Body of pancreas (tissue), 4 donors: ENCODE results near the gene EHMT1. TPM values are rescaled to one million over a fixed set of nuclear protein-coding genes. Genes with fewer than 3 reads are reported as not detected.

Experiments
- ATAC-seq: fragments of 150-250 bp; one replicate; pipeline ENCODE4 v1.9.1; 2016
- DNase-seq, 4 donors: peaks; one replicate each; pipeline ENCODE4 v3.0.0-alpha.2; 2019
- H3K27ac ChIP-seq, 4 donors: fragments of 200-600 bp; sonication (generic); 1 replicate in 3 of 4; 2 replicates in 1 of 4; pipeline versions ENCODE4 v1.5.1 to v1.6.1; 2016 to 2019; ENCODE audit warnings: mild to moderate bottlenecking in 1 of 4, mixed read lengths in 1 of 4, moderate library complexity in 1 of 4
- H3K27me3 ChIP-seq, 2 donors: fragments of 200-600 bp; sonication (generic); one replicate each; pipeline ENCODE4 v1.6.0; 2016; ENCODE audit warnings: mild to moderate bottlenecking in 1 of 2
- H3K36me3 ChIP-seq, 2 donors: fragments of 200-600 bp; sonication (generic); replicated peaks in 1 of 2; 2 replicates each; pipeline ENCODE4 v1.5.1; 2016; ENCODE audit warnings: low read depth in 2 of 2; ENCODE audit not compliant: insufficient read depth in 1 of 2
- H3K4me1 ChIP-seq: fragments of 200-600 bp; sonication (generic); one replicate; pipeline ENCODE4 v1.6.0; 2016
- H3K4me3 ChIP-seq, 2 donors: fragments of 200-600 bp; sonication (generic); 1 replicate in 1 of 2; 2 replicates in 1 of 2; pipeline ENCODE4 v1.5.1; 2016 to 2019
- H3K9me3 ChIP-seq, 3 donors: fragments of 200-600 bp; sonication (generic); 1 replicate in 2 of 3; 2 replicates in 1 of 3; pipeline ENCODE4 v1.5.1; 2016
- POLR2A ChIP-seq, 3 donors: fragments of 450-650 bp; IDR thresholded peaks; one replicate each; pipeline ENCODE4 v1.6.1; 2016; ENCODE audit warnings: antibody characterized with exemption in 3 of 3, mild to moderate bottlenecking in 2 of 3
- WGBS, 2 donors: methylation state at CpG; one replicate each; pipeline ENCODE4 v1.1.5; 2017; 5-methylcytosine and 5-hydroxymethylcytosine counted together
- intact Hi-C: fragments of 100-400 bp; cut with DNase I; formaldehyde crosslinking; loops from one replicate; pipeline ENCODE4 v1.15.1; 2023
- total RNA-seq, 2 donors: library from RNA; depleted of rRNA; stranded (reverse); fragments of >200 nt; gene quantifications; one replicate each; pipeline ENCODE4 v1.1.0, GENCODE V29; 2016
- TF ChIP-seq, protein P1 (sequence below), 7 experiments: fragments of 450-650 bp in 4 of 7; fragments of 200-600 bp in 3 of 7; sonication (generic) in 3 of 7; IDR thresholded peaks; one replicate each; pipeline ENCODE4 v1.5.1; 2016 to 2019; ENCODE audit warnings: antibody characterized with exemption in 7 of 7

EHMT1 gene
- total RNA-seq, 2 donors from 2014 or later, result 41.0 to 65.9 TPM

- ATAC-seq, result no peak
Observed at GRCh38 chr9:137580209-137580953, 38.4 kb upstream of the EHMT1 start.

GRCh38 chr9:137580954-137581322, 37.9 kb upstream of the EHMT1 start:
- no peak for DNase-seq
- peaks cover 29% of the 10 kb centered on the region for H3K4me1 ChIP-seq
- WGBS, 2 donors, result 81 to 94% methylated on average over 2 to 4 of the region's 4 CpGs
- no peak for ATAC-seq
- H3K27me3 ChIP-seq, result no peaks in the 10 kb centered on the region
- H3K27ac ChIP-seq, result no peak overlapping the region
- no peaks in the 10 kb centered on the region for H3K9me3 ChIP-seq
- H3K4me3 ChIP-seq, result no peak overlapping the region
- no peaks in the 10 kb centered on the region for H3K36me3 ChIP-seq
- intact Hi-C loops, result no loop called here
- TF ChIP-seq, protein P1, sequence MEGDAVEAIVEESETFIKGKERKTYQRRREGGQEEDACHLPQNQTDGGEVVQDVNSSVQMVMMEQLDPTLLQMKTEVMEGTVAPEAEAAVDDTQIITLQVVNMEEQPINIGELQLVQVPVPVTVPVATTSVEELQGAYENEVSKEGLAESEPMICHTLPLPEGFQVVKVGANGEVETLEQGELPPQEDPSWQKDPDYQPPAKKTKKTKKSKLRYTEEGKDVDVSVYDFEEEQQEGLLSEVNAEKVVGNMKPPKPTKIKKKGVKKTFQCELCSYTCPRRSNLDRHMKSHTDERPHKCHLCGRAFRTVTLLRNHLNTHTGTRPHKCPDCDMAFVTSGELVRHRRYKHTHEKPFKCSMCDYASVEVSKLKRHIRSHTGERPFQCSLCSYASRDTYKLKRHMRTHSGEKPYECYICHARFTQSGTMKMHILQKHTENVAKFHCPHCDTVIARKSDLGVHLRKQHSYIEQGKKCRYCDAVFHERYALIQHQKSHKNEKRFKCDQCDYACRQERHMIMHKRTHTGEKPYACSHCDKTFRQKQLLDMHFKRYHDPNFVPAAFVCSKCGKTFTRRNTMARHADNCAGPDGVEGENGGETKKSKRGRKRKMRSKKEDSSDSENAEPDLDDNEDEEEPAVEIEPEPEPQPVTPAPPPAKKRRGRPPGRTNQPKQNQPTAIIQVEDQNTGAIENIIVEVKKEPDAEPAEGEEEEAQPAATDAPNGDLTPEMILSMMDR (IDR thresholded peaks at IDR 0.05), result no peak
- TF ChIP-seq POLR2A (IDR thresholded peaks at IDR 0.05), result no peak

More at GRCh38 chr9:137580209-137580953, 38.4 kb upstream of the EHMT1 start:
- no peak overlapping the region for H3K4me3 ChIP-seq
- no peaks in the 10 kb centered on the region for H3K36me3 ChIP-seq
- WGBS, 2 donors, result 84 to 86% methylated on average over 11 to 23 of the region's 23 CpGs
- H3K4me1 ChIP-seq, result peaks cover 30% of the 10 kb centered on the region
- no peak for TF ChIP-seq POLR2A (IDR thresholded peaks at IDR 0.05)
- TF ChIP-seq, protein P1 (IDR thresholded peaks at IDR 0.05), result no peak
- no peaks in the 10 kb centered on the region for H3K9me3 ChIP-seq
- intact Hi-C loops, result no loop called here
- no peaks in the 10 kb centered on the region for H3K27me3 ChIP-seq
- no peak overlapping the region for H3K27ac ChIP-seq
- DNase-seq, result no peak

GRCh38 chr9:137581361-137582285, 37.2 kb upstream of the EHMT1 start:
- intact Hi-C loops, result no loop called here
- Histone ChIP-seq H3K9me3 (no peaks in the 10 kb centered on the region), H3K4me1 (peaks cover 22% of the 10 kb centered on the region), H3K27ac (no peak overlapping the region), H3K27me3 (no peaks in the 10 kb centered on the region), H3K4me3 (no peak overlapping the region), H3K36me3 (peaks cover 0 to 2% of the 10 kb centered on the region in 2 donors)
- WGBS, 2 donors, result 91 to 93% methylated on average over 15 to 21 of the region's 22 CpGs
- DNase-seq, result no peak
- TF ChIP-seq, protein P1 (IDR thresholded peaks at IDR 0.05), result no peak
- no peak for TF ChIP-seq POLR2A (IDR thresholded peaks at IDR 0.05)
- ATAC-seq, result no peak

GRCh38 chr9:137582286-137582860, 36.4 kb upstream of the EHMT1 start:
- Histone ChIP-seq H3K27me3 (no peaks in the 10 kb centered on the region), H3K9me3 (no peaks in the 10 kb centered on the region), H3K4me3 (no peak overlapping the region), H3K36me3 (peaks cover 0 to 6% of the 10 kb centered on the region in 2 donors), H3K27ac (no peak overlapping the region), H3K4me1 (peaks cover 14% of the 10 kb centered on the region)
- DNase-seq (peak; percentile 35 to 49 (median 42)), ATAC-seq (no peak)
- TF ChIP-seq POLR2A (IDR thresholded peaks at IDR 0.05), result no peak
- TF ChIP-seq, protein P1 (IDR thresholded peaks at IDR 0.05), result peak in 6 of 7 experiments; percentile 18 to 48 (median 41)
- intact Hi-C loops, result no loop called here
- 66 to 69% methylated on average over 3 to 20 of the region's 20 CpGs for WGBS, 2 donors
